SK-N-SH (cell line): Measurements from ENCODE around the gene ACSL1. TPM values are rescaled to one million over a fixed set of nuclear protein-coding genes. Genes with fewer than 3 reads are reported as not detected.

Source experiments
- CTCF ChIA-PET: fragments of 300-600, 350-600 bp; formaldehyde crosslinking; extraction: SDS; loops from one replicate; lab custom pipeline; 2021; lab: Yijun Ruan, JAX
- POLR2A ChIA-PET: fragments of 350-600 bp; sonication (Branson Sonifier 250); formaldehyde crosslinking; extraction: SDS; loops from one replicate; lab custom pipeline; 2020; ENCODE audit warnings: antibody characterized with exemption, inconsistent platforms; lab: Yijun Ruan, JAX
- DNase-seq: peaks from one replicate; pipeline ENCODE4 v3.0.0; 2012
- H2AFZ ChIP-seq: fragments of 200-600 bp; sonication (generic); 2 replicates; pipeline ENCODE4 v1.8.1; 2016; ENCODE audit warnings: antibody characterized with exemption, mild to moderate bottlenecking, low read depth
- H3F3A ChIP-seq: fragments of 200-600 bp; sonication (generic); replicated peaks from 2 replicates; pipeline ENCODE3; 2016; ENCODE audit warnings: antibody characterized with exemption, mild to moderate bottlenecking; ENCODE audit not compliant: insufficient read depth
- H3K27ac ChIP-seq, 2 experiments: fragments of 200-500 bp in 1 of 2; fragments of 200-600 bp in 1 of 2; sonication (Bioruptor generic) in 1 of 2; sonication (generic), shearing (Covaris generic) in 1 of 2; 2 replicates each; pipeline versions ENCODE4 v1.5.1 to v1.6.1; 2014 to 2016; ENCODE audit warnings: low read depth in 2 of 2, inconsistent platforms in 1 of 2, low read length in 1 of 2, mild to moderate bottlenecking in 1 of 2, mixed read lengths in 1 of 2
- H3K27me3 ChIP-seq: fragments of 200-600 bp; sonication (generic), shearing (Covaris generic); 2 replicates; pipeline ENCODE4 v1.6.1; 2016; ENCODE audit warnings: mixed run types; ENCODE audit not compliant: insufficient read depth
- H3K36me3 ChIP-seq, 2 experiments: fragments of 200-500 bp in 1 of 2; fragments of 200-600 bp in 1 of 2; sonication (Bioruptor generic) in 1 of 2; sonication (generic) in 1 of 2; replicated peaks in 1 of 2; 2 replicates each; pipeline versions ENCODE3 to v1.5.1; 2014 to 2016; ENCODE audit warnings: low read length in 1 of 2, mild to moderate bottlenecking in 1 of 2; ENCODE audit not compliant: insufficient read depth in 2 of 2, control insufficient read depth in 1 of 2
- H3K4me1 ChIP-seq, 2 experiments: fragments of 200-500 bp in 1 of 2; fragments of 200-600 bp in 1 of 2; sonication (Bioruptor generic) in 1 of 2; sonication (generic), shearing (Covaris generic) in 1 of 2; 2 replicates each; pipeline versions ENCODE4 v1.5.1 to v1.6.1; 2014 to 2016; ENCODE audit warnings: low read depth in 1 of 2, low read length in 1 of 2, mixed run types in 1 of 2; ENCODE audit not compliant: insufficient read depth in 2 of 2, control insufficient read depth in 1 of 2
- H3K4me2 ChIP-seq: fragments of 200-600 bp; sonication (generic), shearing (Covaris generic); 2 replicates; pipeline ENCODE4 v1.6.1; 2017; ENCODE audit warnings: mixed run types
- H3K4me3 ChIP-seq, 2 experiments: fragments of 200-500 bp in 1 of 2; fragments of 200-600 bp in 1 of 2; sonication (Bioruptor generic) in 1 of 2; sonication (generic), shearing (Covaris generic) in 1 of 2; 2 replicates each; pipeline versions ENCODE4 v1.5.1 to v1.8.1; 2014 to 2016; ENCODE audit warnings: low read depth in 2 of 2, inconsistent platforms in 1 of 2, low read length in 1 of 2, mild to moderate bottlenecking in 1 of 2, mixed read lengths in 1 of 2, moderate library complexity in 1 of 2
- H3K79me2 ChIP-seq: fragments of 200-600 bp; sonication (generic); 2 replicates; pipeline ENCODE4 v1.8.1; 2017; ENCODE audit warnings: mild to moderate bottlenecking; ENCODE audit not compliant: insufficient read depth
- H3K9ac ChIP-seq: fragments of 200-600 bp; sonication (generic); 2 replicates; pipeline ENCODE4 v1.6.1; 2017; ENCODE audit warnings: mixed run types
- H3K9me2 ChIP-seq: fragments of 200-600 bp; sonication (generic); 2 replicates; pipeline ENCODE4 v1.6.1; 2017; ENCODE audit warnings: mixed run types
- H3K9me3 ChIP-seq: fragments of 200-600 bp; sonication (generic); 2 replicates; pipeline ENCODE4 v1.6.1; 2017; ENCODE audit warnings: mixed run types, mild to moderate bottlenecking, moderate library complexity
- H4K20me1 ChIP-seq: fragments of 200-600 bp; sonication (generic); 2 replicates; pipeline ENCODE4 v1.6.1; 2017; ENCODE audit warnings: mild to moderate bottlenecking, mixed run types; ENCODE audit not compliant: insufficient read depth
- EZH2phosphoT487 ChIP-seq: fragments of 200-600 bp; sonication (generic); IDR thresholded peaks from 2 replicates; pipeline ENCODE4 v1.6.1; 2017; ENCODE audit warnings: low read depth, mixed run types, mild to moderate bottlenecking, antibody characterized with exemption, moderate library complexity, borderline replicate concordance
- FOSL2 ChIP-seq: IDR thresholded peaks from 2 replicates; pipeline ENCODE4 v1.4.0; 2012; ENCODE audit warnings: low read depth, mild to moderate bottlenecking, moderate library complexity, borderline replicate concordance
- FOXJ3 ChIP-seq: sonication (generic); formaldehyde crosslinking; IDR thresholded peaks from 2 replicates; pipeline ENCODE4 v1.5.1; 2020; ENCODE audit warnings: mild to moderate bottlenecking, missing genetic modification reagents
- FOXM1 ChIP-seq: IDR thresholded peaks from 2 replicates; pipeline ENCODE4 v1.4.0; 2012; ENCODE audit warnings: low read depth, mild to moderate bottlenecking
- GABPA ChIP-seq: IDR thresholded peaks from 2 replicates; pipeline ENCODE4 v1.4.0; 2012; ENCODE audit warnings: low read depth, mild to moderate bottlenecking
- IRF3 ChIP-seq: fragments of 150-350 bp; IDR thresholded peaks from 2 replicates; pipeline ENCODE4 v1.6.1; 2016; ENCODE audit warnings: mild to moderate bottlenecking, low read depth, low read length
- JUND ChIP-seq: IDR thresholded peaks from 2 replicates; pipeline ENCODE4 v1.4.0; 2012
- MXI1 ChIP-seq: IDR thresholded peaks from 2 replicates; pipeline ENCODE4 v1.6.1; 2012; ENCODE audit warnings: mild to moderate bottlenecking, low read depth, low read length, improper control_type of control experiment
- NRF1 ChIP-seq: IDR thresholded peaks from 2 replicates; pipeline ENCODE4 v1.6.1; 2012; ENCODE audit warnings: low read depth, mild to moderate bottlenecking, low read length
- PBX3 ChIP-seq: IDR thresholded peaks from 2 replicates; pipeline ENCODE4; 2012
- REST ChIP-seq: IDR thresholded peaks from 2 replicates; pipeline ENCODE4 v1.6.1; 2012; ENCODE audit warnings: mild to moderate bottlenecking, low read depth, low read length, moderate library complexity
- SIN3A ChIP-seq: IDR thresholded peaks from 2 replicates; pipeline ENCODE4 v1.6.1; 2012; ENCODE audit warnings: low read depth, mild to moderate bottlenecking, low read length, moderate library complexity, borderline replicate concordance
- SMC3 ChIP-seq: IDR thresholded peaks from 2 replicates; pipeline ENCODE4 v1.6.1; 2012; ENCODE audit warnings: low read depth, low read length, improper control_type of control experiment
- TAF1 ChIP-seq: IDR thresholded peaks from 2 replicates; pipeline ENCODE4 v1.6.1; 2012; ENCODE audit warnings: low read depth, mild to moderate bottlenecking, low read length, moderate library complexity, borderline replicate concordance
- TCF12 ChIP-seq: IDR thresholded peaks from 2 replicates; pipeline ENCODE4 v1.4.0; 2012
- USF1 ChIP-seq: IDR thresholded peaks from 2 replicates; pipeline ENCODE4 v1.4.0; 2012; ENCODE audit warnings: low read depth, borderline replicate concordance
- YY1 ChIP-seq: IDR thresholded peaks from 2 replicates; pipeline ENCODE4 v1.4.0; 2012; ENCODE audit warnings: low read depth, mild to moderate bottlenecking
- ZBTB33 ChIP-seq: IDR thresholded peaks from 2 replicates; pipeline ENCODE4 v1.4.0; 2012; ENCODE audit warnings: low read depth, borderline replicate concordance
- WGBS: methylation state at CpG from one replicate; pipeline ENCODE4 v1.1.6; 2017; ENCODE audit warnings: low lambda C conversion rate; 5-methylcytosine and 5-hydroxymethylcytosine counted together
- polyA plus RNA-seq, 3 experiments: library from polyadenylated mRNA; depleted of rRNA; stranded (reverse); fragments of >200 nt; gene quantifications; 2 replicates each; pipeline ENCODE4 v1.2.3, GENCODE V29; 2012
- TF ChIP-seq, protein P1 (sequence below): fragments of 150-350 bp; IDR thresholded peaks from 2 replicates; pipeline ENCODE4 v1.6.1; 2017; ENCODE audit warnings: antibody characterized with exemption, low read length, low read depth, borderline replicate concordance
- TF ChIP-seq, protein P2 (sequence below): fragments of 200-600 bp; sonication (generic); IDR thresholded peaks from 2 replicates; pipeline ENCODE4 v1.6.1; 2017; ENCODE audit warnings: antibody characterized with exemption, mild to moderate bottlenecking, moderate library complexity

ACSL1 gene
- polyA plus RNA-seq, 1 of the 3 experiments (the other 2 are of a cell fraction) = 7.9 TPM

DNA sequence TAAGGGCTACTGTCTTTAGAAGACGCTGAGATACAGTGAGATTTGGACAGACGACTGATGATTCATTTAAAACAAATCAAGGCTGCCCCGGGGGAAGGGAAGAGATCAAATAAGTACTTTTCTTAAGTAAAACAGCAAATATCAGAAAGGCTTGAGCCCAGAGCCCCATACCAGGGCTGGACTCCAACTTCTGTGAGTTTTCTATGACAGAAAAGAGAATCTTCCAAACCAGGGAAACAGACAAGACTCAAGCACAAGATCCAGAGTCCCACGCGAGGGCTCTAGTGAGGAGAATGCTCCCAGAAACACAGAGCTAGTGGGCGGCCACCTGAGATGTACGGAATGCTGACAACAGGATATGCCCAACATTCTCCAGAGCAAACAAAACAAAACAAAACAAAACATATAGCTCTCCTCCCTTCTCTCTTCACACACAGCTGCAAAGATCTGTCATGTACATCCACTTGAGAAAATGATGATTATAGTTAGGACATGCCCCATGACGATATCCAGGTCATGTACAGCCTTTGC is 13.1 kb downstream of the ACSL1 start:
- Histone ChIP-seq H3K27me3 (no peaks in the 10 kb centered on the region), H3K9me2 (no peaks in the 10 kb centered on the region), H3K79me2 (peaks cover 4% of the 10 kb centered on the region), H3K4me1 (peaks cover 18 to 37% of the 10 kb centered on the region in 2 experiments; a peak in 3 of 4 replicates), H4K20me1 (peaks cover 8% of the 10 kb centered on the region), H3K4me3 (no peak overlapping the region), H2AFZ (no peak overlapping the region), H3K36me3 (no peaks in the 10 kb centered on the region), H3K9ac (no peak overlapping the region), H3K27ac (no peak overlapping the region), H3F3A (peaks cover 11% of the 10 kb centered on the region), H3K9me3 (no peaks in the 10 kb centered on the region), H3K4me2 (no peak overlapping the region)
- TF ChIP-seq TCF12 (no peak), IRF3 (no peak), ZBTB33 (no peak), FOXM1 (no peak), REST (no peak), USF1 (no peak), SIN3A (no peak), MXI1 (no peak), SMC3 (no peak), PBX3 (no peak), NRF1 (no peak), EZH2phosphoT487 (no peak), GABPA (no peak), JUND (no peak), TAF1 (no peak), FOSL2 (no peak), FOXJ3 (no peak), YY1 (no peak)
- TF ChIP-seq, protein P1, sequence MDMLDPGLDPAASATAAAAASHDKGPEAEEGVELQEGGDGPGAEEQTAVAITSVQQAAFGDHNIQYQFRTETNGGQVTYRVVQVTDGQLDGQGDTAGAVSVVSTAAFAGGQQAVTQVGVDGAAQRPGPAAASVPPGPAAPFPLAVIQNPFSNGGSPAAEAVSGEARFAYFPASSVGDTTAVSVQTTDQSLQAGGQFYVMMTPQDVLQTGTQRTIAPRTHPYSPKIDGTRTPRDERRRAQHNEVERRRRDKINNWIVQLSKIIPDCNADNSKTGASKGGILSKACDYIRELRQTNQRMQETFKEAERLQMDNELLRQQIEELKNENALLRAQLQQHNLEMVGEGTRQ = no peak
- TF ChIP-seq, protein P2, sequence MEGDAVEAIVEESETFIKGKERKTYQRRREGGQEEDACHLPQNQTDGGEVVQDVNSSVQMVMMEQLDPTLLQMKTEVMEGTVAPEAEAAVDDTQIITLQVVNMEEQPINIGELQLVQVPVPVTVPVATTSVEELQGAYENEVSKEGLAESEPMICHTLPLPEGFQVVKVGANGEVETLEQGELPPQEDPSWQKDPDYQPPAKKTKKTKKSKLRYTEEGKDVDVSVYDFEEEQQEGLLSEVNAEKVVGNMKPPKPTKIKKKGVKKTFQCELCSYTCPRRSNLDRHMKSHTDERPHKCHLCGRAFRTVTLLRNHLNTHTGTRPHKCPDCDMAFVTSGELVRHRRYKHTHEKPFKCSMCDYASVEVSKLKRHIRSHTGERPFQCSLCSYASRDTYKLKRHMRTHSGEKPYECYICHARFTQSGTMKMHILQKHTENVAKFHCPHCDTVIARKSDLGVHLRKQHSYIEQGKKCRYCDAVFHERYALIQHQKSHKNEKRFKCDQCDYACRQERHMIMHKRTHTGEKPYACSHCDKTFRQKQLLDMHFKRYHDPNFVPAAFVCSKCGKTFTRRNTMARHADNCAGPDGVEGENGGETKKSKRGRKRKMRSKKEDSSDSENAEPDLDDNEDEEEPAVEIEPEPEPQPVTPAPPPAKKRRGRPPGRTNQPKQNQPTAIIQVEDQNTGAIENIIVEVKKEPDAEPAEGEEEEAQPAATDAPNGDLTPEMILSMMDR = no peak
- CTCF ChIA-PET = no interaction called here
- 67% methylated on average over 8 of the region's 8 CpGs for WGBS
- DNase-seq = no peak
- POLR2A ChIA-PET = no interaction called here
